B cell (primary cell): ENCODE results near the gene CUL5. TPM values are rescaled to one million over a fixed set of nuclear protein-coding genes. Genes with fewer than 3 reads are reported as not detected.

Experiments used
- ATAC-seq: fragments of 200-7000 bp; cut with Tn5 transposase; one replicate; pipeline ENCODE4 v1.10.0; 2021; ENCODE audit warnings: low read depth, mild to moderate bottlenecking, moderate number of reproducible peaks, moderate library complexity
- CTCF ChIA-PET: fragments of 350-600 bp; sonication (Branson Sonifier 250); formaldehyde crosslinking; loops from one replicate; lab custom pipeline; 2021; ENCODE audit warnings: antibody characterized with exemption, inconsistent platforms; lab: Charles Lee
- POLR2A ChIA-PET: fragments of 350-600 bp; sonication (Branson Sonifier 250); formaldehyde crosslinking; loops from one replicate; lab custom pipeline; 2021; ENCODE audit warnings: antibody characterized with exemption; lab: Charles Lee
- DNase-seq: peaks from one replicate; pipeline ENCODE4 v3.0.0; 2013
- H2AFZ ChIP-seq: 2 replicates; pipeline ENCODE4 v1.6.1; 2012; ENCODE audit warnings: mild to moderate bottlenecking, low read depth, low read length; ENCODE audit not compliant: insufficient read depth, poor library complexity, severe bottlenecking
- H3K27ac ChIP-seq, 2 donors: 1 replicate in 1 of 2; 2 replicates in 1 of 2; pipeline ENCODE4 v1.5.1; 2012 to 2013; ENCODE audit warnings: low read length in 2 of 2, mild to moderate bottlenecking in 2 of 2, moderate library complexity in 1 of 2
- H3K27me3 ChIP-seq, 4 experiments: fragments of 200-600 bp in 1 of 4; sonication (generic) in 1 of 4; replicated peaks in 1 of 4; 1 replicate in 2 of 4; 2 replicates in 2 of 4; pipeline versions ENCODE4 v1.6.1 to v1.7.0; 2013 to 2016; ENCODE audit warnings: low read length in 3 of 4, mild to moderate bottlenecking in 2 of 4, mixed read lengths in 1 of 4, moderate library complexity in 1 of 4; ENCODE audit not compliant: insufficient read depth in 4 of 4, control insufficient read depth in 3 of 4; ENCODE audit errors: control extremely low read depth in 1 of 4
- H3K36me3 ChIP-seq, 2 experiments: replicated peaks in 1 of 2; 1 replicate in 1 of 2; 2 replicates in 1 of 2; pipeline versions ENCODE4 v1.6.1 to v1.7.1; 2013; ENCODE audit warnings: low read length in 1 of 2; ENCODE audit not compliant: insufficient read depth in 2 of 2, control insufficient read depth in 1 of 2; ENCODE audit errors: control extremely low read depth in 1 of 2, extremely low read depth in 1 of 2
- H3K4me1 ChIP-seq, 2 donors: fragments of 200-600 bp in 1 of 2; sonication (generic) in 1 of 2; 1 replicate in 1 of 2; 2 replicates in 1 of 2; pipeline versions ENCODE4 v1.5.1 to v1.6.1; 2013 to 2017; ENCODE audit warnings: low read length in 2 of 2; ENCODE audit not compliant: control insufficient read depth in 2 of 2, insufficient read depth in 2 of 2
- H3K4me2 ChIP-seq: replicated peaks from 2 replicates; pipeline ENCODE3; 2012; ENCODE audit warnings: mild to moderate bottlenecking, low read depth, low read length; ENCODE audit not compliant: poor library complexity, severe bottlenecking
- H3K4me3 ChIP-seq, 5 experiments: fragments of 200-600 bp in 1 of 5; sonication (generic) in 1 of 5; 1 replicate in 3 of 5; 2 replicates in 2 of 5; pipeline versions ENCODE4 v1.5.1 to v1.7.0; 2011 to 2016; ENCODE audit warnings: low read length in 4 of 5, mild to moderate bottlenecking in 4 of 5, low read depth in 2 of 5, control low read depth in 1 of 5, moderate library complexity in 1 of 5; ENCODE audit not compliant: insufficient read depth in 1 of 5; ENCODE audit errors: control extremely low read depth in 1 of 5, extremely low read depth in 1 of 5
- H3K79me2 ChIP-seq: fragments of 200-600 bp; sonication (generic); one replicate; pipeline ENCODE4 v1.6.0; 2016; ENCODE audit warnings: low read length; ENCODE audit not compliant: control insufficient read depth, insufficient read depth
- H3K9ac ChIP-seq: fragments of 200-600 bp; sonication (generic); 2 replicates; pipeline ENCODE4 v1.6.1; 2017; ENCODE audit warnings: mild to moderate bottlenecking, low read length, moderate library complexity
- H3K9me3 ChIP-seq, 3 donors: one replicate each; pipeline versions ENCODE4 v1.6.1 to v1.7.1; 2013; ENCODE audit warnings: low read length in 2 of 3; ENCODE audit not compliant: control insufficient read depth in 2 of 3, insufficient read depth in 1 of 3; ENCODE audit errors: control extremely low read depth in 1 of 3
- H4K20me1 ChIP-seq: 2 replicates; pipeline ENCODE4 v1.6.0; 2012; ENCODE audit warnings: mild to moderate bottlenecking, low read length; ENCODE audit not compliant: insufficient read depth, control insufficient read depth, poor library complexity, severe bottlenecking
- H3K27ac Mint-ChIP-seq: one replicate; pipeline ENCODE4 v1.8.0; 2021; ENCODE audit warnings: mixed read lengths
- H3K27me3 Mint-ChIP-seq: one replicate; pipeline ENCODE4 v1.8.0; 2021; ENCODE audit warnings: mixed read lengths
- H3K4me1 Mint-ChIP-seq: one replicate; pipeline ENCODE4 v1.8.0; 2021; ENCODE audit warnings: mixed read lengths
- H3K4me3 Mint-ChIP-seq: one replicate; pipeline ENCODE4 v1.8.0; 2021; ENCODE audit warnings: mixed read lengths
- H3K9me3 Mint-ChIP-seq: one replicate; pipeline ENCODE4 v1.8.0; 2022; ENCODE audit warnings: mixed read lengths; ENCODE audit not compliant: insufficient read depth
- EZH2 ChIP-seq: IDR thresholded peaks from 2 replicates; pipeline ENCODE4 v1.6.1; 2012; ENCODE audit warnings: borderline replicate concordance, low read depth, mild to moderate bottlenecking, moderate library complexity, low read length; ENCODE audit not compliant: insufficient read depth, poor library complexity, severe bottlenecking
- WGBS: methylation state at CpG from one replicate; pipeline ENCODE4 v1.1.5; 2013; ENCODE audit warnings: missing lambda C conversion rate; ENCODE audit not compliant: insufficient coverage; 5-methylcytosine and 5-hydroxymethylcytosine counted together
- intact Hi-C: fragments of 100-400 bp; cut with micrococcal nuclease; formaldehyde crosslinking; loops from one replicate; pipeline ENCODE4 v1.10.0; 2022
- polyA plus RNA-seq: library from polyadenylated mRNA; depleted of rRNA; stranded (reverse); fragments of >200 nt; gene quantifications from 2 replicates; pipeline ENCODE4 v1.2.3, GENCODE V29; 2012
- total RNA-seq, 2 donors: library from RNA; stranded (reverse); fragments of 120-200 nt in 1 of 2; gene quantifications; 1 replicate in 1 of 2; 2 replicates in 1 of 2; pipeline versions ENCODE4 v1.2.3 to v1.2.4, GENCODE V29; 2013 to 2022
- TF ChIP-seq, protein P1 (sequence below): fragments of 200-600 bp; IDR thresholded peaks from one replicate; pipeline ENCODE4 v1.8.0; 2022; ENCODE audit warnings: antibody characterized with exemption, mild to moderate bottlenecking

Gene CUL5
- total and polyA plus RNA-seq, 2 donors (not counting 1 experiment from before 2014, with no cell fraction given), result 29.4 to 44.1 TPM

DNA sequence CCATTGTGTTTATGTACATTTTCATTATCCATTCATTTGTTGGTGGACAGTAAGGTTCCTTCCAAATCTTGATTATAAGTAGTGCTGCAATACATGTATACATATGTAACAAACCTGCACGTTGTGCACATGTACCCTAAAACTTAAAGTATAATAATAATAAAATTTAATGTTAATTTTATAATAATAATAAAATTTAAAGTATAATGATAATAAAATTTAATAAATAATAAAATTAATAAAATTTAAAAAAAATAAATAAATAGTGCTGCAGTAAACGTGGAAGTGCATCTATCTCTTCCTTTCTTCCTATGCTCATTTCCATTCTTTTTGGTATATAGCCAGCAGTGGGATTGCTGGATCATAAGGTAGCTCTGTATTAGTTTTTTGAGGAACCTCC lies 54.7 kb downstream of the CUL5 start:
- H3K4me1 Mint-ChIP-seq, result no peaks in the 10 kb centered on the region

DNA sequence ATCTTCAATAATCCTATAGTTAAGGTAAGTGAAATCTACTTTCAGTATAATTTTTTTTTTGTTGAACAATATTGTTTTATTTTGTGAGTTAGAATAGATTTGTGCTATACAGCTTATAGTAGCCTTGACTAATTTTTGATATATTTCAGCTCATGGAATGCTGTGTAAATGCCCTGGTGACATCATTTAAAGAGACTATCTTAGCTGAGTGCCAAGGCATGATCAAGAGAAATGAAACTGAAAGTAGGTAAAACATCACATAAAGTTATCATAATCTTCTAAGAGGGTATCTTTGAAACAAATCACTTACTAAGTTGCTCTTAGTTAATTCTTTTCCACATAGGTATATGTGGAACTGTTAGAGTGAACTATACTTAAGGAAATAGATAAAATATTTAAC lies 61.2 kb downstream of the CUL5 start:
- no peaks in the 10 kb centered on the region for H3K4me1 Mint-ChIP-seq
- Histone ChIP-seq H3K27me3 (no peaks in the 10 kb centered on the region), H3K27ac (no peak overlapping the region), H3K79me2 (no peaks in the 10 kb centered on the region), H3K4me1 (no peaks in the 10 kb centered on the region), H3K4me2 (no peak overlapping the region), H4K20me1 (no peaks in the 10 kb centered on the region), H3K9me3 (no peaks in the 10 kb centered on the region), H3K9ac (no peak overlapping the region), H3K36me3 (peaks cover 4 to 25% of the 10 kb centered on the region in 2 experiments), H3K4me3 (no peak overlapping the region), H2AFZ (no peak overlapping the region)
- no peaks in the 10 kb centered on the region for H3K9me3 Mint-ChIP-seq
- CTCF ChIA-PET, result no interaction called here
- intact Hi-C loops, result no loop called here
- no peak overlapping the region for H3K4me3 Mint-ChIP-seq
- H3K27ac Mint-ChIP-seq, result no peak overlapping the region
- H3K27me3 Mint-ChIP-seq, result no peaks in the 10 kb centered on the region
- DNase-seq, result no peak
- POLR2A ChIA-PET, result no interaction called here
- ATAC-seq, result no peak
- TF ChIP-seq, protein P1, sequence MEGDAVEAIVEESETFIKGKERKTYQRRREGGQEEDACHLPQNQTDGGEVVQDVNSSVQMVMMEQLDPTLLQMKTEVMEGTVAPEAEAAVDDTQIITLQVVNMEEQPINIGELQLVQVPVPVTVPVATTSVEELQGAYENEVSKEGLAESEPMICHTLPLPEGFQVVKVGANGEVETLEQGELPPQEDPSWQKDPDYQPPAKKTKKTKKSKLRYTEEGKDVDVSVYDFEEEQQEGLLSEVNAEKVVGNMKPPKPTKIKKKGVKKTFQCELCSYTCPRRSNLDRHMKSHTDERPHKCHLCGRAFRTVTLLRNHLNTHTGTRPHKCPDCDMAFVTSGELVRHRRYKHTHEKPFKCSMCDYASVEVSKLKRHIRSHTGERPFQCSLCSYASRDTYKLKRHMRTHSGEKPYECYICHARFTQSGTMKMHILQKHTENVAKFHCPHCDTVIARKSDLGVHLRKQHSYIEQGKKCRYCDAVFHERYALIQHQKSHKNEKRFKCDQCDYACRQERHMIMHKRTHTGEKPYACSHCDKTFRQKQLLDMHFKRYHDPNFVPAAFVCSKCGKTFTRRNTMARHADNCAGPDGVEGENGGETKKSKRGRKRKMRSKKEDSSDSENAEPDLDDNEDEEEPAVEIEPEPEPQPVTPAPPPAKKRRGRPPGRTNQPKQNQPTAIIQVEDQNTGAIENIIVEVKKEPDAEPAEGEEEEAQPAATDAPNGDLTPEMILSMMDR, result no peak
- no peak for TF ChIP-seq EZH2

More for the DNA sequence above, 54.7 kb downstream of the CUL5 start:
- Histone ChIP-seq H3K4me3 (no peak overlapping the region), H4K20me1 (no peaks in the 10 kb centered on the region), H3K36me3 (peaks cover 14 to 24% of the 10 kb centered on the region in 2 experiments), H3K9ac (no peak overlapping the region), H3K79me2 (no peaks in the 10 kb centered on the region), H2AFZ (no peak overlapping the region), H3K27ac (no peak overlapping the region), H3K4me1 (no peaks in the 10 kb centered on the region), H3K27me3 (no peaks in the 10 kb centered on the region), H3K4me2 (no peak overlapping the region), H3K9me3 (peaks cover 0 to 2% (median 0%) of the 10 kb centered on the region in 3 donors)
- no peak overlapping the region for H3K4me3 Mint-ChIP-seq
- intact Hi-C loops, result no loop called here
- H3K9me3 Mint-ChIP-seq, result no peaks in the 10 kb centered on the region
- DNase-seq (no peak), ATAC-seq (no peak)
- ChIA-PET CTCF (no interaction called here), POLR2A (no interaction called here)
- no CpG with 5 or more reads among the region's 2 CpGs for WGBS
- no peak for TF ChIP-seq EZH2
- H3K27ac Mint-ChIP-seq, result no peak overlapping the region
- no peaks in the 10 kb centered on the region for H3K27me3 Mint-ChIP-seq
